Fibroblast of lung (primary cell): Measurements from ENCODE around the gene BLCAP. TPM values are rescaled to one million over a fixed set of nuclear protein-coding genes. Genes with fewer than 3 reads are reported as not detected.

Experiments
- DNase-seq, 2 donors: peaks; one replicate each; pipeline versions ENCODE4 v3.0.0 to v3.0.0-alpha.2; 2010; ENCODE audit warnings: low read depth in 2 of 2
- H2AFZ ChIP-seq: 2 replicates; pipeline ENCODE4 v1.5.1; 2012; ENCODE audit warnings: low read length, control low read depth, inconsistent platforms
- H3K27ac ChIP-seq: 2 replicates; pipeline ENCODE4 v1.5.1; 2011; ENCODE audit warnings: low read length, control low read depth; ENCODE audit not compliant: insufficient read depth
- H3K27me3 ChIP-seq: 2 replicates; pipeline ENCODE4 v1.5.1; 2011; ENCODE audit warnings: mild to moderate bottlenecking, low read length; ENCODE audit not compliant: control insufficient read depth, insufficient read depth
- H3K36me3 ChIP-seq: 2 replicates; pipeline ENCODE4 v1.5.1; 2011; ENCODE audit warnings: low read length; ENCODE audit not compliant: control insufficient read depth, insufficient read depth
- H3K4me1 ChIP-seq: 2 replicates; pipeline ENCODE4 v1.5.1; 2011; ENCODE audit warnings: low read length; ENCODE audit not compliant: control insufficient read depth, insufficient read depth; ENCODE audit errors: extremely low read depth
- H3K4me2 ChIP-seq: 2 replicates; pipeline ENCODE4 v1.5.1; 2011; ENCODE audit warnings: low read length, control low read depth; ENCODE audit not compliant: insufficient read depth; ENCODE audit errors: extremely low read depth
- H3K4me3 ChIP-seq, 4 experiments: fragments of 200-600 bp in 1 of 4; sonication (generic) in 1 of 4; replicated peaks in 1 of 4; 2 replicates each; pipeline ENCODE4 v1.5.1; 2011 to 2016; ENCODE audit warnings: low read length in 4 of 4, low read depth in 3 of 4, mild to moderate bottlenecking in 3 of 4, control low read depth in 2 of 4, inconsistent platforms in 1 of 4, mixed read lengths in 1 of 4; ENCODE audit not compliant: insufficient read depth in 1 of 4; ENCODE audit errors: control extremely low read depth in 1 of 4
- H3K79me2 ChIP-seq: 2 replicates; pipeline ENCODE4 v1.5.1; 2012; ENCODE audit warnings: mild to moderate bottlenecking, low read length, inconsistent platforms; ENCODE audit not compliant: control insufficient read depth, insufficient read depth
- H3K9ac ChIP-seq: 2 replicates; pipeline ENCODE4 v1.5.1; 2011; ENCODE audit warnings: mild to moderate bottlenecking, low read length, control low read depth; ENCODE audit not compliant: insufficient read depth
- H3K9me3 ChIP-seq: 2 replicates; pipeline ENCODE4 v1.5.1; 2012; ENCODE audit warnings: low read depth, low read length; ENCODE audit not compliant: control insufficient read depth, insufficient read depth
- H4K20me1 ChIP-seq: 2 replicates; pipeline ENCODE4 v1.5.1; 2011; ENCODE audit warnings: low read length; ENCODE audit not compliant: control insufficient read depth, insufficient read depth; ENCODE audit errors: extremely low read depth
- CTCF ChIP-seq, 2 donors: IDR thresholded peaks in 1 of 2; conservative IDR thresholded peaks in 1 of 2; 1 replicate in 1 of 2; 2 replicates in 1 of 2; pipeline ENCODE4 v1.5.1; 2011 to 2012; ENCODE audit warnings: low read length in 2 of 2, control low read depth in 1 of 2, inconsistent platforms in 1 of 2, low read depth in 1 of 2, mild to moderate bottlenecking in 1 of 2
- EZH2 ChIP-seq: IDR thresholded peaks from 2 replicates; pipeline ENCODE4 v1.5.1; 2012; ENCODE audit warnings: low read length, control low read depth, mild to moderate bottlenecking; ENCODE audit errors: missing control alignments
- polyA plus RNA-seq, 2 donors: library from polyadenylated mRNA; depleted of rRNA in 1 of 2; stranded (reverse) in 1 of 2; unstranded in 1 of 2; fragments of >200 nt; gene quantifications; 2 replicates each; pipeline ENCODE4 v1.2.1, GENCODE V29; 2011 to 2012; ENCODE audit warnings: missing spikeins in 1 of 2
- total RNA-seq: library from RNA; depleted of rRNA; stranded (reverse); fragments of >200 nt; gene quantifications from 2 replicates; pipeline ENCODE4 v1.2.1, GENCODE V29; 2014

Gene BLCAP
- total and polyA plus RNA-seq, 2 donors (not counting 1 experiment from before 2014, with no cell fraction given): 31.0 to 83.1 TPM

GRCh38 chr20:37516811-37517750, 10.6 kb downstream of the BLCAP start:
- TF ChIP-seq EZH2 (no peak), CTCF (conservative IDR thresholded peaks at IDR 0.05 in 1 of 2, IDR thresholded peaks at IDR 0.05 in 1 of 2; ENCODE audit: low read depth in 1 of 2, low read length in 2 of 2) (no peak)
- Histone ChIP-seq H3K4me1 (peaks cover 10% of the 10 kb centered on the region), H3K9me3 (no peaks in the 10 kb centered on the region), H4K20me1 (no peaks in the 10 kb centered on the region), H3K4me2 (peak overlapping the region; percentile 41), H2AFZ (no peak overlapping the region), H3K4me3 (no peak overlapping the region), H3K27me3 (no peaks in the 10 kb centered on the region), H3K79me2 (peaks cover 28% of the 10 kb centered on the region), H3K36me3 (peaks cover 8% of the 10 kb centered on the region), H3K27ac (no peak overlapping the region), H3K9ac (no peak overlapping the region)
- peak; percentile 77 to 94 for DNase-seq

- Histone ChIP-seq H3K4me2 (no peak overlapping the region), H3K79me2 (peaks cover 22% of the 10 kb centered on the region), H3K9me3 (no peaks in the 10 kb centered on the region), H2AFZ (no peak overlapping the region), H3K36me3 (peaks cover 8% of the 10 kb centered on the region), H3K27ac (no peak overlapping the region), H3K4me1 (peaks cover 15% of the 10 kb centered on the region), H3K4me3 (no peak overlapping the region), H4K20me1 (peaks cover 1% of the 10 kb centered on the region), H3K9ac (no peak overlapping the region), H3K27me3 (no peaks in the 10 kb centered on the region)
- no peak for DNase-seq
- TF ChIP-seq CTCF (conservative IDR thresholded peaks at IDR 0.05 in 1 of 2, IDR thresholded peaks at IDR 0.05 in 1 of 2; ENCODE audit: low read depth in 1 of 2, low read length in 2 of 2) (no peak), EZH2 (no peak)
These were observed 11.8 kb downstream of the BLCAP start for GRCh38 chr20:37515876-37516275.

GRCh38 chr20:37513779-37514359, 13.8 kb downstream of the BLCAP start:
- Histone ChIP-seq H3K27ac (no peak overlapping the region), H3K9ac (no peak overlapping the region), H2AFZ (no peak overlapping the region), H3K9me3 (no peaks in the 10 kb centered on the region), H3K4me3 (no peak overlapping the region), H3K4me1 (peaks cover 15% of the 10 kb centered on the region), H3K27me3 (no peaks in the 10 kb centered on the region), H4K20me1 (peaks cover 1% of the 10 kb centered on the region), H3K79me2 (peaks cover 8% of the 10 kb centered on the region), H3K36me3 (peaks cover 1% of the 10 kb centered on the region), H3K4me2 (no peak overlapping the region)
- DNase-seq: no peak
- TF ChIP-seq EZH2 (no peak), CTCF (conservative IDR thresholded peaks at IDR 0.05 in 1 of 2, IDR thresholded peaks at IDR 0.05 in 1 of 2; ENCODE audit: low read depth in 1 of 2, low read length in 2 of 2) (no peak)
